Liver (tissue), 9 donors: ENCODE measurements around the gene NGFR. TPM values are rescaled to one million over a fixed set of nuclear protein-coding genes. Genes with fewer than 3 reads are reported as not detected.

ENCODE experiments used
- DNase-seq: peaks from one replicate; pipeline ENCODE4 v3.0.0-alpha.2; 2017; ENCODE audit warnings: low spot score
- H3K27ac ChIP-seq, 2 donors: one replicate each; pipeline ENCODE4 v1.7.0; 2013; ENCODE audit warnings: inconsistent platforms in 2 of 2, low read length in 2 of 2, control low read depth in 1 of 2, low read depth in 1 of 2, mild to moderate bottlenecking in 1 of 2
- H3K27me3 ChIP-seq, 4 donors: one replicate each; pipeline versions ENCODE4 v1.6.1 to v1.7.0; 2013; ENCODE audit warnings: low read length in 3 of 4, inconsistent platforms in 1 of 4, mild to moderate bottlenecking in 1 of 4, moderate library complexity in 1 of 4; ENCODE audit not compliant: control insufficient read depth in 4 of 4, insufficient read depth in 4 of 4
- H3K36me3 ChIP-seq, 4 donors: one replicate each; pipeline versions ENCODE4 v1.6.1 to v1.7.0; 2013; ENCODE audit warnings: low read length in 3 of 4, mild to moderate bottlenecking in 3 of 4, low read depth in 1 of 4, moderate library complexity in 1 of 4; ENCODE audit not compliant: control insufficient read depth in 4 of 4, insufficient read depth in 3 of 4
- H3K4me1 ChIP-seq, 4 donors: one replicate each; pipeline versions ENCODE4 v1.6.1 to v1.7.0; 2013; ENCODE audit warnings: low read length in 3 of 4, mild to moderate bottlenecking in 3 of 4, moderate library complexity in 1 of 4; ENCODE audit not compliant: control insufficient read depth in 4 of 4, insufficient read depth in 4 of 4
- H3K4me3 ChIP-seq, 3 donors: one replicate each; pipeline versions ENCODE4 v1.6.1 to v1.7.0; 2013; ENCODE audit warnings: low read length in 3 of 3, control low read depth in 1 of 3, low read depth in 1 of 3, mild to moderate bottlenecking in 1 of 3
- H3K9ac ChIP-seq, 2 donors: one replicate each; pipeline ENCODE4 v1.7.0; 2013; ENCODE audit warnings: low read length in 2 of 2, mild to moderate bottlenecking in 2 of 2, moderate library complexity in 2 of 2, control low read depth in 1 of 2, low read depth in 1 of 2
- H3K9me3 ChIP-seq, 4 donors: one replicate each; pipeline versions ENCODE4 v1.6.1 to v1.7.0; 2013; ENCODE audit warnings: low read length in 3 of 4; ENCODE audit not compliant: control insufficient read depth in 4 of 4
- EGR1 ChIP-seq, 2 donors: IDR thresholded peaks; 2 replicates each; pipeline ENCODE4 v1.6.1; 2016 to 2018; ENCODE audit warnings: antibody characterized with exemption in 2 of 2, low read depth in 2 of 2
- FOXA1 ChIP-seq: IDR thresholded peaks from 2 replicates; pipeline ENCODE4 v1.6.1; 2016; ENCODE audit warnings: antibody characterized with exemption
- FOXA2 ChIP-seq: IDR thresholded peaks from 2 replicates; pipeline ENCODE4 v1.6.1; 2016; ENCODE audit warnings: antibody characterized with exemption
- GABPA ChIP-seq, 2 donors: IDR thresholded peaks in 1 of 2; conservative IDR thresholded peaks in 1 of 2; 2 replicates each; pipeline ENCODE4 v1.6.1; 2016; ENCODE audit warnings: antibody characterized with exemption in 2 of 2, mild to moderate bottlenecking in 1 of 2, moderate library complexity in 1 of 2
- HNF4A ChIP-seq, 2 donors: conservative IDR thresholded peaks; 2 replicates each; pipeline ENCODE4 v1.6.1; 2016; ENCODE audit warnings: antibody characterized with exemption in 2 of 2, mild to moderate bottlenecking in 2 of 2
- HNF4G ChIP-seq: IDR thresholded peaks from 2 replicates; pipeline ENCODE4 v1.6.1; 2016; ENCODE audit warnings: antibody characterized with exemption
- NR2F2 ChIP-seq: IDR thresholded peaks from 2 replicates; pipeline ENCODE4 v1.6.1; 2016; ENCODE audit warnings: antibody characterized with exemption
- RXRA ChIP-seq, 2 donors: IDR thresholded peaks; 2 replicates each; pipeline ENCODE4 v1.6.1; 2017 to 2018; ENCODE audit warnings: antibody characterized with exemption in 2 of 2, mild to moderate bottlenecking in 1 of 2
- YY1 ChIP-seq: IDR thresholded peaks from 2 replicates; pipeline ENCODE4 v1.6.1; 2016; ENCODE audit warnings: antibody characterized with exemption, mild to moderate bottlenecking
- WGBS: extraction: QIAGEN DNeasy Blood & Tissue Kit; methylation state at CpG from one replicate; pipeline ENCODE4 v1.1.7; 2013; 5-methylcytosine and 5-hydroxymethylcytosine counted together
- polyA plus RNA-seq, 2 donors: library from polyadenylated mRNA; stranded (reverse) in 1 of 2; unstranded in 1 of 2; fragments of 200-250 nt in 1 of 2; fragments of >200 nt in 1 of 2; fragmentation: Nextera tagmentation in 1 of 2; extraction: Ambion mirVana in 1 of 2; gene quantifications; one replicate each; pipeline versions ENCODE4 v1.2.1 to v1.2.3, GENCODE V29; 2013 to 2015
- total RNA-seq, 2 donors: library from RNA; depleted of rRNA; stranded (reverse); fragments of >200 nt; gene quantifications; one replicate each; pipeline ENCODE4 v1.2.3, GENCODE V29; 2014
- TF ChIP-seq, protein P1 (sequence below): IDR thresholded peaks from 2 replicates; pipeline ENCODE4 v1.6.1; 2016; ENCODE audit warnings: antibody characterized with exemption, mild to moderate bottlenecking
- TF ChIP-seq, protein P2 (sequence below): IDR thresholded peaks from 2 replicates; pipeline ENCODE4 v1.6.1; 2016; ENCODE audit warnings: antibody characterized with exemption
- TF ChIP-seq, protein P3 (sequence below): IDR thresholded peaks from 2 replicates; pipeline ENCODE4 v1.6.1; 2016; ENCODE audit warnings: antibody characterized with exemption
- TF ChIP-seq, protein P4 (sequence below): IDR thresholded peaks from 2 replicates; pipeline ENCODE4 v1.6.1; 2016; ENCODE audit warnings: antibody characterized with exemption
- donor health status: healthy.
- donor health status: healthy.
- donor health status: healthy.
- donor health status: healthy.
- donor health status: healthy.

The NGFR gene
- total and polyA plus RNA-seq, 4 donors: 6.9 to 11.0 (median 10.5) TPM

DNA sequence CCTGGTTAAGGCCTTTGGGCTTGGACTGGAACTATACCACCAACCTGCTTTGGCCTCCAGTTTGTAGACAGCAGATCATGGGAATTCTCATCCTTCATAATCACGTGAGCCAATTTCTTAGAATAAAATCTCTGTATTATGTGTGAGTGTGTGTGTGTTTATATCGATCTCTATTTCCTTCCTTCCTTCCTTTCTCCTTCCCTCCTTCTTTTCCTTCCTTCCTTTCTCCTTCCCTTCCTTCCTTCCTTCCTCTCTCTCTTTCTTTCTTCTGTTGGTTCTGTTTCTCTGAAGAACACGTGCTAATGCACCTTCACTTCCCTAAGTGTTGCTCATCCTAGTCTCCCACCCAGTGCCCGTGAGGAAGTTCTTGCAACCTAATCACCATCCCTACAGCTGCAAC lies 44.9 kb upstream of the NGFR start:
- WGBS: 72% methylated on average over 4 of the region's 4 CpGs
- Histone ChIP-seq H3K27ac (no peak overlapping the region), H3K9ac (no peak overlapping the region), H3K4me3 (no peak overlapping the region), H3K9me3 (no peaks in the 10 kb centered on the region), H3K27me3 (no peaks in the 10 kb centered on the region), H3K36me3 (no peaks in the 10 kb centered on the region), H3K4me1 (no peaks in the 10 kb centered on the region)
- no peak for DNase-seq
- TF ChIP-seq, protein P1, sequence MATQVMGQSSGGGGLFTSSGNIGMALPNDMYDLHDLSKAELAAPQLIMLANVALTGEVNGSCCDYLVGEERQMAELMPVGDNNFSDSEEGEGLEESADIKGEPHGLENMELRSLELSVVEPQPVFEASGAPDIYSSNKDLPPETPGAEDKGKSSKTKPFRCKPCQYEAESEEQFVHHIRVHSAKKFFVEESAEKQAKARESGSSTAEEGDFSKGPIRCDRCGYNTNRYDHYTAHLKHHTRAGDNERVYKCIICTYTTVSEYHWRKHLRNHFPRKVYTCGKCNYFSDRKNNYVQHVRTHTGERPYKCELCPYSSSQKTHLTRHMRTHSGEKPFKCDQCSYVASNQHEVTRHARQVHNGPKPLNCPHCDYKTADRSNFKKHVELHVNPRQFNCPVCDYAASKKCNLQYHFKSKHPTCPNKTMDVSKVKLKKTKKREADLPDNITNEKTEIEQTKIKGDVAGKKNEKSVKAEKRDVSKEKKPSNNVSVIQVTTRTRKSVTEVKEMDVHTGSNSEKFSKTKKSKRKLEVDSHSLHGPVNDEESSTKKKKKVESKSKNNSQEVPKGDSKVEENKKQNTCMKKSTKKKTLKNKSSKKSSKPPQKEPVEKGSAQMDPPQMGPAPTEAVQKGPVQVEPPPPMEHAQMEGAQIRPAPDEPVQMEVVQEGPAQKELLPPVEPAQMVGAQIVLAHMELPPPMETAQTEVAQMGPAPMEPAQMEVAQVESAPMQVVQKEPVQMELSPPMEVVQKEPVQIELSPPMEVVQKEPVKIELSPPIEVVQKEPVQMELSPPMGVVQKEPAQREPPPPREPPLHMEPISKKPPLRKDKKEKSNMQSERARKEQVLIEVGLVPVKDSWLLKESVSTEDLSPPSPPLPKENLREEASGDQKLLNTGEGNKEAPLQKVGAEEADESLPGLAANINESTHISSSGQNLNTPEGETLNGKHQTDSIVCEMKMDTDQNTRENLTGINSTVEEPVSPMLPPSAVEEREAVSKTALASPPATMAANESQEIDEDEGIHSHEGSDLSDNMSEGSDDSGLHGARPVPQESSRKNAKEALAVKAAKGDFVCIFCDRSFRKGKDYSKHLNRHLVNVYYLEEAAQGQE: no peak
- TF ChIP-seq NR2F2 (no peak), GABPA (IDR thresholded peaks at IDR 0.05 in 1 of 2, conservative IDR thresholded peaks at IDR 0.05 in 1 of 2) (no peak)

DNA sequence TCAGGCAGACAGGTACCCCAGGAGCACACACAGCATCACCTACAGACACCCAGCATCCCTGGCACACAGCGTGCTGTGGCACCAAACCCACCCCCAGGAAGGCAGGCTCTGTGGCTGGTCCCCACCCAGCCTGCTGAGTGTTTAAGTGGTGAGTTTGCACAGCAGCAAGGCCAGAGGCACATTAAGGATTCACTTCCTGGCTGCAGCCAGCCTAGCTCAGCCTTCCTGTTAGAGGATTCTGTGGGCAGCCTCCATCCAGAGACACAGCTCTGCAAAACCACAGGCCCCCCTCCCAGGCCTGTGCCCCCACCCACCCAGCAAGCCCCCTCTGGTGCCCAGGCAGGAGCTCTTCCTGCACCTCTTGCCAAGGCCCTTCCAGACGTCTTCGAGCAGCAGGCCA lies 44.4 kb upstream of the NGFR start:
- DNase-seq: no peak
- no peaks in the 10 kb centered on the region for H3K27me3 ChIP-seq
- no peak for TF ChIP-seq FOXA1
- no peak for TF ChIP-seq EGR1 (IDR thresholded peaks at IDR 0.05; ENCODE audit: low read depth in 2 of 2)
- no peaks in the 10 kb centered on the region for H3K36me3 ChIP-seq
- H3K27ac ChIP-seq: no peak overlapping the region
- no peaks in the 10 kb centered on the region for H3K4me1 ChIP-seq
- H3K9ac ChIP-seq: no peak overlapping the region
- H3K9me3 ChIP-seq: no peaks in the 10 kb centered on the region
- H3K4me3 ChIP-seq: no peak overlapping the region
- 73% methylated on average over 3 of the region's 3 CpGs for WGBS

DNA sequence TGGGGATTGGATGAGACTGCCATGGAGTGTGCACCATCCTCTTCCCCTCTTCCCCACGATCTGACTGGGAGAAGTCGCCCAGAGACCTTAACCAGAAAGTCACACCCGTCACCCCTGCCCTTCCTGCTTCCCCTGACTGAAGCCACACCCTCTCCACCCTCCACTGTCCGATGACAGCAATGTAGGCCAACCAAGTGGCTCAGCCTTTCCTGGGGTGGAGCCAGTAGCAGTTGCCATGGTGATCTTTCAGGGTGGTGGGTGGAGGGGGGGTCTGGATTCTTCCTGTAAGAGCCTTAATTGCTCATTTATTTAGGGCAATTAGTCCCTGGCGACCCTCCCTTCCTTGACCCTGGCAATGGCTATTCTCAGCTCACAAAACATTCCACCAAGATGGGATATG lies 42.9 kb upstream of the NGFR start:
- Histone ChIP-seq H3K9ac (no peak overlapping the region), H3K27me3 (peaks cover 0 to 9% (median 0%) of the 10 kb centered on the region in 4 donors), H3K27ac (no peak overlapping the region), H3K4me3 (no peak overlapping the region), H3K9me3 (no peaks in the 10 kb centered on the region), H3K36me3 (no peaks in the 10 kb centered on the region), H3K4me1 (no peaks in the 10 kb centered on the region)
- 46% methylated on average over 5 of the region's 5 CpGs for WGBS
- TF ChIP-seq EGR1 (IDR thresholded peaks at IDR 0.05; ENCODE audit: low read depth in 2 of 2) (no peak), HNF4G (no peak), HNF4A (conservative IDR thresholded peaks at IDR 0.05) (no peak), FOXA2 (no peak), YY1 (no peak), RXRA (IDR thresholded peaks at IDR 0.05) (no peak), GABPA (IDR thresholded peaks at IDR 0.05 in 1 of 2, conservative IDR thresholded peaks at IDR 0.05 in 1 of 2) (no peak)
- TF ChIP-seq, protein P1: no peak
- TF ChIP-seq, protein P2, sequence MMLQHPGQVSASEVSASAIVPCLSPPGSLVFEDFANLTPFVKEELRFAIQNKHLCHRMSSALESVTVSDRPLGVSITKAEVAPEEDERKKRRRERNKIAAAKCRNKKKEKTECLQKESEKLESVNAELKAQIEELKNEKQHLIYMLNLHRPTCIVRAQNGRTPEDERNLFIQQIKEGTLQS: no peak
- TF ChIP-seq, protein P3, sequence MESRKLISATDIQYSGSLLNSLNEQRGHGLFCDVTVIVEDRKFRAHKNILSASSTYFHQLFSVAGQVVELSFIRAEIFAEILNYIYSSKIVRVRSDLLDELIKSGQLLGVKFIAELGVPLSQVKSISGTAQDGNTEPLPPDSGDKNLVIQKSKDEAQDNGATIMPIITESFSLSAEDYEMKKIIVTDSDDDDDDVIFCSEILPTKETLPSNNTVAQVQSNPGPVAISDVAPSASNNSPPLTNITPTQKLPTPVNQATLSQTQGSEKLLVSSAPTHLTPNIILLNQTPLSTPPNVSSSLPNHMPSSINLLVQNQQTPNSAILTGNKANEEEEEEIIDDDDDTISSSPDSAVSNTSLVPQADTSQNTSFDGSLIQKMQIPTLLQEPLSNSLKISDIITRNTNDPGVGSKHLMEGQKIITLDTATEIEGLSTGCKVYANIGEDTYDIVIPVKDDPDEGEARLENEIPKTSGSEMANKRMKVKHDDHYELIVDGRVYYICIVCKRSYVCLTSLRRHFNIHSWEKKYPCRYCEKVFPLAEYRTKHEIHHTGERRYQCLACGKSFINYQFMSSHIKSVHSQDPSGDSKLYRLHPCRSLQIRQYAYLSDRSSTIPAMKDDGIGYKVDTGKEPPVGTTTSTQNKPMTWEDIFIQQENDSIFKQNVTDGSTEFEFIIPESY: no peak
- TF ChIP-seq, protein P4, sequence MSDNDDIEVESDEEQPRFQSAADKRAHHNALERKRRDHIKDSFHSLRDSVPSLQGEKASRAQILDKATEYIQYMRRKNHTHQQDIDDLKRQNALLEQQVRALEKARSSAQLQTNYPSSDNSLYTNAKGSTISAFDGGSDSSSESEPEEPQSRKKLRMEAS: no peak
- no peak for DNase-seq
